Epithelial cell of prostate (primary cell): ENCODE data around the gene PICK1.

ENCODE experiments used
- DNase-seq: peaks from one replicate; pipeline ENCODE4 v3.0.0-alpha.2; 2011; ENCODE audit warnings: low read depth, low spot score
- H3K27ac ChIP-seq: fragments of 450-650 bp; 2 replicates; pipeline ENCODE4 v1.5.1; 2017; ENCODE audit warnings: mild to moderate bottlenecking

PICK1 gene

GRCh38 chr22:38085056-38085455, 27.9 kb downstream of the PICK1 start:
- DNase-seq = no peak
- no peak overlapping the region for H3K27ac ChIP-seq

- H3K27ac ChIP-seq = no peak overlapping the region
- DNase-seq = no peak
Measured at GRCh38 chr22:38085501-38085900, 28.3 kb downstream of the PICK1 start.

DNA sequence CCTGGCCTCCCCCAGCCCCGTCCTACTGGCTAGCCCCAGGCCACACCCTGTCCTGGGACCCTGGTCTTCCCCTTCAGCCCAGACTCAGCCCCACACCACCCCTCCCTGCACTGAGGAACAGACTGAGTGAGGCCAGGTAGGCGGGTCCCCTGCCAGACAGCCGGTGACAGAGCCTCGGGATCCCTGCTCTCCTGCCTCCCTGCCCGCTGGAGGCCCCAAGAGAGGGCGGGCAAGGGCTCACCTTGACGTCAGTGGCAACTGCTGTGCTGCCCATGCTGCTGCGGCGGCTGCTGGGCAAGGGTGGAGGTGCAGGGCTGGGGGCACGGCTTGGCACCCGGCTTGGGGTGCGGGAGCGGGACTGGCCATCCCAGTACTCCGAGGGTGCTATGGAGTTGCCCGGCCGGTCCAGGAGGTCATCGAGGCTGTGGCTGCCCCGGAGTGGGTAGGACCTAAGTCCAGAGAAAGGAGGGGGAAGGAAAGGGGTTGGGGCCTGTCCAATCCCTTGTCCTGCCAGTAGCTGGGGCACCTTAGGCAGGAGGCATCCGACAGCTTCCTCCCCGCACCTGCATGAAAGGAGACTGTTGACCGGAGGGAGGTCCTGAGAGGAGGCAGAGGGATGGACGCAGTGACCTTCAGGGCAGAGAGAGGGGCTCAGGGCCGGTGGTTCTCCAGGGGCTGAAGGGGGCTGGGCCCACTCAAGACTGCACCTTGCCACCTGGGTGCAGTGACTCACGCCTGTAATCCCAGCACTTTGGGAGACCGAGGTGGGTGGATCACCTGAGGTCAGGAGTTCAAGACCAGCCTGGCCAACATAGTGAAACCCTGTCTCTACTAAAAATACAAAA, 29.0 kb downstream of the PICK1 start:
- no peak for DNase-seq
- H3K27ac ChIP-seq = no peak overlapping the region

DNA sequence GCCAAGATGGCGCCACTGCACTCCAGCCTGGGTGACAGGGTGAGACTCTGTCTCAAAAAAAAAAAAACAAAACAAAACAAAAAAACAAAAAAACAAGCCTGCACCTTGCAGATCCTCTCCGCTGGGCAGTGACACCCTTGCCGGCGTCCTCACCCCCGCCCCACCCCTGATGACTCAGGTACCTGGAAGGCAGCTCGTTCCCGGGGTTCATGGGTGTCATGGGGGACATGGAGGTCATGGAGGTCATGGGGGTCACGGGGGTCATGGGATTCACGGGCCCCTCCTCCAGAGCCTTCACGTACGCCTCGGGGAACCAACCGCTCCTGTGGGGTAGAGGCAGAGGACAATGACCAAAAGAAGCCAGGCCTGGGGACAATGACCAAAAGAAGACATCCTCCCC, 29.7 kb downstream of the PICK1 start:
- H3K27ac ChIP-seq = no peak overlapping the region
- no peak for DNase-seq

GRCh38 chr22:38087855-38088254, 30.7 kb downstream of the PICK1 start:
- no peak overlapping the region for H3K27ac ChIP-seq
- no peak for DNase-seq

DNA sequence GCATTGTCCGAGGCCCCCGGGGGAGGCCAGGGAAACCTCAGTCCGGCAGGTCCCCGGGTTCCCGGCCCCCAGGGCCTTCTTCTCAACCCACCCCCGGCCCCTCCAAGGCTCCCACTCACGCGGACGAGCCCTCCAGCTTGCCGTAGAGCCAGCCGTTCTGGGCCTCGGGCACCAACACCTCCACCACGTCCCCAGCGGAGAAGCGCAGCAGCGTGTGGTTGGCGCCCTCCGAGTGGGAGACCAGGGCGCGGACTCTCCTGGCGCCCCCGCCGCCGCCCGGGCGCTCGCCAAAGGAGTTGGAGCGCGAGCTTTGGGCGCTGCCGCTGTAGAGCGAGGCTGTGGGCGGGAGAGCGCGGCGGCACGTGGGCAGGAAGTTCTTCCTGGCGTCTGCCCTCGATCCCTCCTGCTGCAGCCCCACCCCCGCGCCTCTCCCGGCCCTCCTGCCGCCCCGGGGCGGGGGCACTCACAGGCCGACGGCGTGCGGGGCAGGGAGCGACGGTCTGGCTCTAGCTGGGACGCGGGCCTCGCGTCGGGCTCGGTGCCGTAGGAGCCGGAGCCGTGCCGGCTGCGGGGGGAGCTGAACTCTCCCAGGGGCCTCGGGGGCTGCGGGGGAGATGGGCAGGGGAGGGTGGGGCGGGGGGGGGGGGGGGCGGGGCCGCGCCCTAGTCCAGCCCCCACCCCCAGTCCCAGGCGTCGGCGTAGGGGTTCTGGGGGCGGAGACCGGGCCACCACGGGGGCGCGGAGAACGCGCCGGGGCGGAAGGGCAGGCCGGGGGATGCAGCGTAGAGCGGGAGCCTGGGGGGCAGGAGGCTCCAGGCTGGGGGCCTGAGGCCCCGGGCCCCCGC, 31.6 kb downstream of the PICK1 start:
- no peak for DNase-seq
- H3K27ac ChIP-seq = no peak overlapping the region

GRCh38 chr22:38089474-38089851, 32.3 kb downstream of the PICK1 start:
- DNase-seq = no peak
- no peak overlapping the region for H3K27ac ChIP-seq

DNA sequence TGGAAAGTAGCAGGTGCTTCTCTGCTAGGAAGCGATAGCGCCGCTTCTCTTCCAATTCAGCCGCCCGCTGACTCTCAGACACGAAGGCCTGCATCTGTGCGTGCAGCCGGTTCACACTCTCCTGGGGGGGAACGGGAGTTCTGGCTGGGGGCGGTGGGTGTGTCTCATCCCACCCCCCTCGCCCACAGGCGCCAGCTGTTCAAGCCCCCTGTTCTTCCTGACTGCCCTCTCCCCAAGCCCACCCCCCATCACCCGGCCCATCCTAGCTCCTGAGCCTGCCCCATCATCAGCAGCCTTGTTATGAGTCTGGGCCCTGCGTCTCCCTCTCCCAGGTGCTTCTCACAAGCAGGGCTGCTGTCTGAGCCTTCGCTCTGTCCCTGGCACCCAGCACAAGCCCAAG, 39.9 kb downstream of the PICK1 start:
- no peak for DNase-seq

DNA sequence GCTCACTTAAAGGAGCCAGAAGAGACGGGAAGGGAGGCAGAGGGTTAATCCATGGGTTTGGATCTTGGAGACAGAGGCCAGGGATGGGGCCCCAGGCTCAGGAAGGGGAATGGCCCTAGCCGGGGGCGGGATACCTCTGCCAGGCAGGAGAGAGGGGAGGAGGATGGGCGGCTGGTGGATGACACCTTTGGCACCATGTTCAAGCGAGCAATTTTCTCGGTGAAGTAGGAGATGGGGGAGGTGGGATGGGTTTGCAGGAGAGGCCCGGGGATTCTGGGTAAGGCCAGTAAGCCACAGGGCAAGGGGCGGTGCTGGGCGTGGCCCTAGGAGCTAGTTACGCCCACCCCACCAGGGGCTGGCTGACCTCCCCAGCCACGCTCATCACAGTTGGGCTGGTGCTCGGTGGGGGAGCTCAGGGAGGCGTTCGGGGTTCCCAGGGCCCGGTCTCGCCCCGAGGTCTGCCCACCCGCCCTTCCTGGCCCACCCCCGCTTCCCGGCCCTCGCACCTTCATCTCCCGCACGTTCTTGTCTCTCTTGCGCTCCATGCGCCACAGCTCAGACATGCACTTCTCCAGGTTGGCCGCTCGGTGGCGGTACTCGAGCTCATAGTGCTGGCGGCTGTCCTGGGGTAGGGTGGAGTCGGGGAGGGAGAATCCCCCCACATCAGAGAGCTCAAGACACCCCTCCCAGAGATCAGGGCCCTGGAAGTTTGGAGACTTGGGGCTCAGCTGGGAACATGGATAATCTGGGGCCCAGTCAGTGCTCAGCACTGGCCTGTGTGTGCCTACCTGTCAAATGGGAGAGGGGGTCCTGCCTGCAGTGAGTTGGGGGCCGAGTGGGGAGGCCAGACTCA, 40.6 kb downstream of the PICK1 start:
- no peak overlapping the region for H3K27ac ChIP-seq
- DNase-seq = no peak

More for the DNA sequence above, 39.9 kb downstream of the PICK1 start:
- H3K27ac ChIP-seq = no peak overlapping the region

- DNase-seq = no peak
- no peak overlapping the region for H3K27ac ChIP-seq
Measured at GRCh38 chr22:38098410-38099249, 41.4 kb downstream of the PICK1 start.

- no peak overlapping the region for H3K27ac ChIP-seq
- DNase-seq = no peak
Measured at GRCh38 chr22:38103641-38104040, 46.4 kb downstream of the PICK1 start.

DNA sequence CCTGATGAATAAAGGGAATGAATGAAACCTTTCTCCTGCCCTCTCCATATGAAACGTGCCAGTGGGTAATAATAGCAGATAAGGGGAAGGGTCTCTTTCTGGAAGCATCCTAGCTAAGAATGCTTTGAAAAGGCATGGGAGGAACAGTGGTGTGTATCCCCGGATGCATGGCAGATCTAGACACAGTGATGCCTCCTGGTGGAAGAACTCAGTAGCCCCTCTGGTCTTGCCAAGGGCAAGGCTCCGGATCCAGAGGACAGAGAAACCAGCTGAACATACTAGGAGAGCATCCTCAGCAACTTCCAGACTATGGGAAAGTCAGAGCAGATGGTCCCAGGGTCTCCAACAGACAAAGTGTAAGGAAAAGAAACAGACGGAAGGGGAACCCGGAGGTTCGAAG, 46.9 kb downstream of the PICK1 start:
- no peak for DNase-seq
- no peak overlapping the region for H3K27ac ChIP-seq

DNA sequence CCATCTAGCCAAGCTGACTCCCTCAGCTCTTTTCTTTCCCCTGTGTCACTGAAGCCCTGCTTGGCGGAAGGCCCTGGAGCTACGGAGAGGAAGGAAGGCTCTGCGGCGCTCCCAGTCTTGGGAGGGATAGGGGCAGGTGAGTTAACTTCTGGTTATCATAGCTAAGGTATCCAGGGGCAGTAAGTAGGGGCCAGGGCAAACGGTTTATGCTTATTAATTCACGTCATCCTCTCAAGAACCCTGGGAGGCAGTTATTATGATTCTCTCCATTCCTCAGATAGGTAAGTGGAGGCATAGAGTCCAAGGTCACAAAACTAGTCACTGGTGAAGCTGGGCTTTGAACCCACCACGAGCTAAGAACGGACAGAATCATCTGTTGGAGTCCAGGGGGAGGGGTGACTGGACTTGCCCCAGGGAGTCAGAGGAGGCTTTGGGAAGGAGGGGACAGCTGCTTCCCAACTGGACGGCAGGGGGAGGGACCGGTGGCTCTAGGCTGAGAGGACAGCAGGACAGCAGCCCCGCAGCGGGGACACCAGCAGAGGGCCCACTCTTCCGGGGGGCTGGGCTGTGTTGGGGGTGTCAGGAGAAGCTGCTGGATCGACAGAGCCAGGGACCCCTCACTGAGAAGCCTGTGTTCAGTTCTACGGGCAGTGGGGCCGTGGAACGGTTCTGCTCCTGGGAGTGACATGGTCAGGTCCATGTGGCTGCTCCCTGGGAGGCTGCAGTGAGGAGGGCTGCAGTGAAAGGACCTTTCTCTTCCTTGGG, 49.8 kb downstream of the PICK1 start:
- no peak overlapping the region for H3K27ac ChIP-seq
- DNase-seq = no peak

DNA sequence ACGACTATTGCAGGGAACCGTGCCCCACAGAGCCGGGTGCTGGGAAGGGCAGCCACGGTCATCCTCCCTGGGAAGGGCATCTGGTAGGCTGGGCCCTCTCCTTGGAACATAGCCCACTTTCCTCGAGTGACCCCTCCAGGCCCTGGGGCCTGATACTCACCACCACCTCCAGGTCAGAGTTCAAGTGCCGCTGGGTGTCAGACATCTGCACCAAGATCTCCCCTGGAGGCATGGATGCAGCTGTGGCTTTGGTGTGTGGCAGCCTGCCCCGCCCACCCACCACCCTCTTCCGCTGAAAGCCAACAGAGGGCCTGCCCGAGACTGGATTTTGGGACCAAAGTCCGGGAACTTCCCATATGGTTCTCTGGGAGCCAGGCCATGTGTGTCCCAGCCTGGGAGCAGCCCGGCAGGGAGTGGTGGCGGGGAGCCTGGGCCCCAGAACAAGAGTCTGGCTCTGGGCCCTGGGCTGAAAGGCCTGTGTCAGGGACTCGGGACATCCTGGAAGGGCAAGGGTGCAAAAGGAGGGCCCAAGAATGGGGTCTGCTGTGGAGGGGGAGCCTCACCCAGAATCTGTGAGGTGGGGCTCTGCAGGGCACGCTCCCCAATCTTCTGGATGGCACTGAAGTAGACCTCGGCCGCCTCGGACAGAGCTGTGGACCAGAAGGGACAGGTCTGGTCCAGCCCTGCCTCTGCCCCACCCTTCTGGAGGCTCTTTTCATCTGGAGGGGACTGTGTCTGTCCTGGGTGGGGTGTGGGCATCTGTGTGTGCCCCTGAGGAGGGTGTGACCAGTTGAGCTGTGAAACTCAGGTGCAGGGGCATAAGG, 50.7 kb downstream of the PICK1 start:
- no peak for DNase-seq
- H3K27ac ChIP-seq = no peak overlapping the region

GRCh38 chr22:38108561-38109319, 51.5 kb downstream of the PICK1 start:
- DNase-seq = no peak
- H3K27ac ChIP-seq = no peak overlapping the region

DNA sequence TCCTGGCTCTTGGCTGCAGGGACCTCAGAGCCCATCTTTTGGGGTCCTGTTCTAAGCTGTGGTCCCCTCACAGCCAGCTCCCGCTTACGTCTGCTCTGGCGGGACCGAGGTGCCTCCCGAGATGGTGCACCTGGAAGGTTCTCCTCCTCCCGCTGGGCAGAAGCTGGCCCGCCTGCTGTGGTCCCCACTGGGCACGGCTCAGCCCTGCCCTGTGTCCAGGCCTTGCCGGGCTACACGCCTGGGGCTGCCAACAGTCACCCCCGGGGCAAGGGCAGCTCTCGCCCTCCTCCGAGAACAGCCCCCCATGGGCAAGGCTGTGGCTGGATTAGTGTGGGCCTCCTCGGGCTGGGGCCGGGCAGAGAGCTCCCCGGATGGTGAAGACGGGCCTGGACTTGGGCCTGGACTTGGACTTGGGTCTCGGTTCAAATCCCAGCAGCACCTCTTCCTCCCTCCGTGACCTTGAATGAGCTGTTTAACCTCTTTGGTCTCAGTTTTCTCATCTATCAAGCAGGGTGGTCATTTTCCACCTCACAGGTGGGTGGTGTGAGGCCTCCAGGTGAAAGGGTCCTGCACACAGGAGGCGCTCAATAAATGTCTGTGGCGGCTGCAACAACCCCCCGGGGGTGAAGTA, 52.3 kb downstream of the PICK1 start:
- no peak overlapping the region for H3K27ac ChIP-seq
- no peak for DNase-seq
